ENCODE results near the gene SF1.

GRCh38 chr11:64804346-64805210 is 26.2 kb upstream of the SF1 start:
- TF ChIP-seq, protein P1, sequence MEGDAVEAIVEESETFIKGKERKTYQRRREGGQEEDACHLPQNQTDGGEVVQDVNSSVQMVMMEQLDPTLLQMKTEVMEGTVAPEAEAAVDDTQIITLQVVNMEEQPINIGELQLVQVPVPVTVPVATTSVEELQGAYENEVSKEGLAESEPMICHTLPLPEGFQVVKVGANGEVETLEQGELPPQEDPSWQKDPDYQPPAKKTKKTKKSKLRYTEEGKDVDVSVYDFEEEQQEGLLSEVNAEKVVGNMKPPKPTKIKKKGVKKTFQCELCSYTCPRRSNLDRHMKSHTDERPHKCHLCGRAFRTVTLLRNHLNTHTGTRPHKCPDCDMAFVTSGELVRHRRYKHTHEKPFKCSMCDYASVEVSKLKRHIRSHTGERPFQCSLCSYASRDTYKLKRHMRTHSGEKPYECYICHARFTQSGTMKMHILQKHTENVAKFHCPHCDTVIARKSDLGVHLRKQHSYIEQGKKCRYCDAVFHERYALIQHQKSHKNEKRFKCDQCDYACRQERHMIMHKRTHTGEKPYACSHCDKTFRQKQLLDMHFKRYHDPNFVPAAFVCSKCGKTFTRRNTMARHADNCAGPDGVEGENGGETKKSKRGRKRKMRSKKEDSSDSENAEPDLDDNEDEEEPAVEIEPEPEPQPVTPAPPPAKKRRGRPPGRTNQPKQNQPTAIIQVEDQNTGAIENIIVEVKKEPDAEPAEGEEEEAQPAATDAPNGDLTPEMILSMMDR (IDR thresholded peaks at IDR 0.05), result no peak
- no peak for TF ChIP-seq POLR2A (IDR thresholded peaks at IDR 0.05)

All from adrenal gland (tissue), 5 donors.